Neural cell (in vitro differentiated cells): ENCODE data around the gene TMEM121. TPM values are rescaled to one million over a fixed set of nuclear protein-coding genes. Genes with fewer than 3 reads are reported as not detected.
"Not testable (repeated sequence)": the region's sequence is repeated elsewhere in the genome, so short reads cannot be mapped to it uniquely, and the experiment has no call there.

Experiments used
- H2AFZ ChIP-seq: fragments of 200-600, 300-800 bp; sonication (generic), shearing (Covaris generic); 2 replicates; pipeline ENCODE4 v1.6.0; 2014; ENCODE audit warnings: low read depth, mild to moderate bottlenecking, antibody characterized with exemption, low read length, moderate library complexity
- H3F3A ChIP-seq: fragments of 200-600 bp; shearing (Covaris generic); 2 replicates; pipeline ENCODE4 v1.6.1; 2016; ENCODE audit warnings: mild to moderate bottlenecking, moderate library complexity, mixed read lengths, antibody characterized with exemption, low read length; ENCODE audit not compliant: insufficient read depth, poor library complexity, severe bottlenecking
- H3K27ac ChIP-seq: fragments of 200-600, 300-800 bp; sonication (generic), shearing (Covaris generic); 2 replicates; pipeline ENCODE4 v1.5.1; 2014; ENCODE audit warnings: mild to moderate bottlenecking, low read length, moderate library complexity
- H3K27me3 ChIP-seq: fragments of 300-800, 200-600 bp; sonication (generic), shearing (Covaris generic); 2 replicates; pipeline ENCODE4 v1.6.0; 2014; ENCODE audit warnings: mild to moderate bottlenecking, low read depth, low read length, moderate library complexity; ENCODE audit not compliant: insufficient read depth
- H3K36me3 ChIP-seq: fragments of 300-800, 200-600 bp; sonication (generic), shearing (Covaris generic); 2 replicates; pipeline ENCODE4 v1.5.1; 2014; ENCODE audit warnings: mild to moderate bottlenecking, antibody characterized with exemption, low read length, moderate library complexity; ENCODE audit not compliant: insufficient read depth
- H3K4me2 ChIP-seq: fragments of 300-800, 200-600 bp; sonication (generic), shearing (Covaris generic); 2 replicates; pipeline ENCODE4 v1.6.0; 2014; ENCODE audit warnings: mild to moderate bottlenecking, low read length
- H3K4me3 ChIP-seq: fragments of 300-800, 200-600 bp; sonication (generic), shearing (Covaris generic); 2 replicates; pipeline ENCODE4 v1.5.1; 2014; ENCODE audit warnings: mild to moderate bottlenecking, low read length, moderate library complexity
- H3K79me2 ChIP-seq: fragments of 200-600 bp; shearing (Covaris generic); replicated peaks from 2 replicates; pipeline ENCODE4 v1.6.0; 2014; ENCODE audit warnings: mild to moderate bottlenecking, low read length, moderate library complexity; ENCODE audit not compliant: insufficient read depth
- H3K9ac ChIP-seq: fragments of 300-800, 200-600 bp; sonication (generic), shearing (Covaris generic); 2 replicates; pipeline ENCODE4 v1.6.1; 2016; ENCODE audit warnings: mild to moderate bottlenecking, low read length, mixed read lengths
- H3K9me2 ChIP-seq: fragments of 200-600 bp; shearing (Covaris generic); 2 replicates; pipeline ENCODE4 v1.6.1; 2016; ENCODE audit warnings: mild to moderate bottlenecking, low read length, mixed read lengths; ENCODE audit not compliant: insufficient read depth
- H3K9me3 ChIP-seq: fragments of 200-600, 300-800 bp; sonication (generic), shearing (Covaris generic); 2 replicates; pipeline ENCODE4 v1.6.1; 2016; ENCODE audit warnings: mild to moderate bottlenecking, mixed run types, low read length, moderate library complexity, mixed read lengths
- H4K20me1 ChIP-seq: fragments of 200-600 bp; shearing (Covaris generic); 2 replicates; pipeline ENCODE4 v1.6.1; 2016; ENCODE audit warnings: mild to moderate bottlenecking, mixed run types; ENCODE audit not compliant: insufficient read depth
- EP300 ChIP-seq: fragments of 450-650 bp; conservative IDR thresholded peaks from 2 replicates; pipeline ENCODE4 v1.6.1; 2014; ENCODE audit warnings: antibody characterized with exemption, mild to moderate bottlenecking, moderate library complexity; ENCODE audit not compliant: poor library complexity, severe bottlenecking
- EZH2 ChIP-seq: fragments of 200-600, 300-800 bp; shearing (Covaris generic), sonication (generic); IDR thresholded peaks from 2 replicates; pipeline ENCODE4 v1.6.1; 2014; ENCODE audit warnings: antibody characterized with exemption, low read length, borderline replicate concordance, mild to moderate bottlenecking; ENCODE audit not compliant: insufficient read depth, poor library complexity, severe bottlenecking
- MXI1 ChIP-seq: fragments of 450-650 bp; conservative IDR thresholded peaks from 2 replicates; pipeline ENCODE4 v1.6.1; 2014; ENCODE audit warnings: antibody characterized with exemption, mild to moderate bottlenecking; ENCODE audit not compliant: poor library complexity, severe bottlenecking
- POLR2AphosphoS5 ChIP-seq: IDR thresholded peaks from 2 replicates; pipeline ENCODE4 v1.6.1; 2012
- RAD21 ChIP-seq: fragments of 450-650 bp; conservative IDR thresholded peaks from 2 replicates; pipeline ENCODE4 v1.6.1; 2014; ENCODE audit warnings: antibody characterized with exemption, mild to moderate bottlenecking, moderate library complexity
- REST ChIP-seq: IDR thresholded peaks from 2 replicates; pipeline ENCODE4 v1.6.1; 2012; ENCODE audit warnings: borderline replicate concordance
- SMC3 ChIP-seq: fragments of 450-650 bp; conservative IDR thresholded peaks from 2 replicates; pipeline ENCODE4 v1.6.1; 2014; ENCODE audit warnings: antibody characterized with exemption, mild to moderate bottlenecking, moderate library complexity; ENCODE audit not compliant: poor library complexity
- TAF1 ChIP-seq: IDR thresholded peaks from 2 replicates; pipeline ENCODE4 v1.6.1; 2012; ENCODE audit warnings: low read depth
- polyA plus RNA-seq: library from polyadenylated mRNA; depleted of rRNA; stranded (reverse); fragments of >200 nt; gene quantifications from 2 replicates; pipeline ENCODE4 v1.2.3, GENCODE V29; 2014
- TF ChIP-seq, protein P1 (sequence below): fragments of 450-650 bp; IDR thresholded peaks from 2 replicates; pipeline ENCODE4 v1.5.1; 2014; ENCODE audit warnings: antibody characterized with exemption, mild to moderate bottlenecking, moderate library complexity; ENCODE audit not compliant: poor library complexity, severe bottlenecking

Gene TMEM121
- polyA plus RNA-seq, 1 donor from 2014 or later: 19.5 TPM

DNA sequence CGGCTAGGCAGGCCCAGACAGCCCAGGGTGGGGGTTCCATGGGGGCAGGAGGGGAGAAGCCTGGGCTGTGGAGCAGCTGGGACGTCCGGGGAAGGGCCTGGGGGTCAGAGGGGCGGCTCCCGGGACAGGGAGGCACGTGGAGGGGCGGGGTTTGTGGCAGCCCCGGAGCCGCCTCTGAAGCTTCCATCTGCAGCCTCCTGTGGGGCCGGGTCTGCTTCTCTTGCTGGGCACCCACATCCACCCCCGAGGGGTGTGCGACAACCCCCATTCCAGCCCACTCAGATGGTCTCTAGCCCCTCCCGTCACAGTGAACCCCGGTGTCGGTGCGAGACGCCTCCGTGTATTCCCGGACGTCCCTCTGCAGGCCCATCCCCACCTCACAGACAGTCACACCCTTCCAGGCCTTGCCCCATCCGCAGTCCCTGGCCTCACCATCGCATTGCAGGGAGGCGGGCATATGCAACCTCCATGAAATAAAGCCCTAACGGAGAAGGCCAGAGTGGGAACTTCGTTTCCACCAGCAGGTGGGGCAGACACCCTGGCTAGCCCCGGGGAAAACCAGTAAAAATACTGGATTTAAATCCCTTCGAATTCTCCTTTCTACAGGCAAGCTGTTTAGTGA lies 33.8 kb downstream of the TMEM121 start:
- H3K27ac ChIP-seq, H3K9ac ChIP-seq, H4K20me1 ChIP-seq, H3K4me3 ChIP-seq, H3K27me3 ChIP-seq, H3K79me2 ChIP-seq, H3K36me3 ChIP-seq, H3K9me2 ChIP-seq, H2AFZ ChIP-seq, H3K9me3 ChIP-seq, H3K4me2 ChIP-seq, H3F3A ChIP-seq: not testable (repeated sequence)

DNA sequence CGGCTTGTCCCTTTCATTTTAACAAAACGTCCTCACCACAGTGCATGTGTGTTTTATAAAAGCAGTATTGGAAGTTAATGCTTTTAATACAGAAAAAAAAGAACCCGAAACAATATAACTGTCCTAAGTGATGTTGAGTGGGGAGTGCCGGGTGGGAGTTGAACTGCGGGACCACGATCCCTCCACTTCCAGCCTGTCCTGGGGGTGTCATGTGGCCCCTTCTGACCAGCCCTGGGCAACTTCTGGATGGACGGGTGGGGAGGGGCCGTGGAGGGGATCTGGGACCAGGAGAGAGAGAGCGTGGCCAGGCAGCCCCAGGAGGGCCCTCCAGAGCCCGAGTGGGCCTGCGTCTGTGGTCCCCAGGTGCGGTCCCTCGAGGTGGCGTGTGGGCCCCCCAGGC lies 35.0 kb downstream of the TMEM121 start:
- H3K9me3 ChIP-seq, H2AFZ ChIP-seq, H3K79me2 ChIP-seq: not testable (repeated sequence)

DNA sequence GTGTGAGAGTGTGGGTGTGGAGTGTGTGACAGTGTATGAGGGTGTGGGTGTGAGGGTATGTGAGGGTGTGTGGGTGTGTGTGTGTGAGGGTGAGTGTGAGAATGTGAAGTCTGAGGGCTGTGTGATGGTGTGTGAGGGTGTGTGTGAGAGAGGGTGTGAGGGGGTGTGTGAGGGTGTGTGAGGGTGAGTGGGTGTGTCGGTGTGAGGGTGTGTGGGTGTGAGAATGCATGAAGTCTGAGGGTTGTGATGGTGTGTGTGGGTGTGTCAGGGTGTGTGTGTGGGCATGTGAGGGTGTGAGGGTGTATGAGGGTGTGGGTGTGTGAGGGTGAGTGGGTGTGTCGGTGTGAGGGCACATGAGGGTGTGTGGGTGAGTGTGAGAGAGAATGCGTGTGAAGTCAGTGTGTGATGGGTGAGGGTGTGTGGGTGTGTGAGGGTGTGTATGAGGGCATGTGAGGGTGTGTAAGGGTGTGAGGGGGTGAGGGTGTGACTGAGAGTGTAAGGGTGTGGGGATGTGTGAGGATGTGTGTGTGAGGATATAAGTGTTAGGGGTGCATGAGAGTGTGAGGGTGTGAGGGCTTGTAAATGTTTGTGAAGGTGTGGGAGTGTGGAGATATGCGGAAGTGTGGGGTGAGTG lies 36.4 kb downstream of the TMEM121 start:
- no peak overlapping the region for H3K27ac ChIP-seq
- H3F3A ChIP-seq: no peaks in the 10 kb centered on the region
- H3K4me3 ChIP-seq: no peak overlapping the region
- no peak overlapping the region for H2AFZ ChIP-seq
- H3K36me3 ChIP-seq: no peaks in the 10 kb centered on the region
- no peaks in the 10 kb centered on the region for H4K20me1 ChIP-seq
- H3K9ac ChIP-seq: no peak overlapping the region
- no peaks in the 10 kb centered on the region for H3K9me2 ChIP-seq
- TF ChIP-seq, protein P1, sequence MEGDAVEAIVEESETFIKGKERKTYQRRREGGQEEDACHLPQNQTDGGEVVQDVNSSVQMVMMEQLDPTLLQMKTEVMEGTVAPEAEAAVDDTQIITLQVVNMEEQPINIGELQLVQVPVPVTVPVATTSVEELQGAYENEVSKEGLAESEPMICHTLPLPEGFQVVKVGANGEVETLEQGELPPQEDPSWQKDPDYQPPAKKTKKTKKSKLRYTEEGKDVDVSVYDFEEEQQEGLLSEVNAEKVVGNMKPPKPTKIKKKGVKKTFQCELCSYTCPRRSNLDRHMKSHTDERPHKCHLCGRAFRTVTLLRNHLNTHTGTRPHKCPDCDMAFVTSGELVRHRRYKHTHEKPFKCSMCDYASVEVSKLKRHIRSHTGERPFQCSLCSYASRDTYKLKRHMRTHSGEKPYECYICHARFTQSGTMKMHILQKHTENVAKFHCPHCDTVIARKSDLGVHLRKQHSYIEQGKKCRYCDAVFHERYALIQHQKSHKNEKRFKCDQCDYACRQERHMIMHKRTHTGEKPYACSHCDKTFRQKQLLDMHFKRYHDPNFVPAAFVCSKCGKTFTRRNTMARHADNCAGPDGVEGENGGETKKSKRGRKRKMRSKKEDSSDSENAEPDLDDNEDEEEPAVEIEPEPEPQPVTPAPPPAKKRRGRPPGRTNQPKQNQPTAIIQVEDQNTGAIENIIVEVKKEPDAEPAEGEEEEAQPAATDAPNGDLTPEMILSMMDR: no peak
- TF ChIP-seq EP300 (no peak), EZH2 (no peak), SMC3 (no peak), REST (no peak), POLR2AphosphoS5 (no peak), MXI1 (no peak), TAF1 (no peak), RAD21 (no peak)
- H3K27me3 ChIP-seq: no peaks in the 10 kb centered on the region
- no peaks in the 10 kb centered on the region for H3K79me2 ChIP-seq
- no peak overlapping the region for H3K4me2 ChIP-seq
- H3K9me3 ChIP-seq: no peaks in the 10 kb centered on the region

More for the DNA sequence above, 35.0 kb downstream of the TMEM121 start:
- not testable (repeated sequence) for H3K4me3 ChIP-seq, H4K20me1 ChIP-seq, H3K4me2 ChIP-seq, H3F3A ChIP-seq, H3K27ac ChIP-seq, H3K36me3 ChIP-seq, H3K9me2 ChIP-seq, H3K27me3 ChIP-seq, H3K9ac ChIP-seq
